HG02759 (cell line): ENCODE results near the gene MLN.
"Not testable (repeated sequence)": the region's sequence is repeated elsewhere in the genome, so short reads cannot be mapped to it uniquely, and the experiment has no call there.

ENCODE experiments used
- ATAC-seq: cut with Tn5 transposase; IDR thresholded peaks from one replicate; pipeline ENCODE4 v1.9.1; 2021; ENCODE audit warnings: mild to moderate bottlenecking, moderate library complexity; ENCODE audit not compliant: unreplicated experiment

MLN gene

DNA sequence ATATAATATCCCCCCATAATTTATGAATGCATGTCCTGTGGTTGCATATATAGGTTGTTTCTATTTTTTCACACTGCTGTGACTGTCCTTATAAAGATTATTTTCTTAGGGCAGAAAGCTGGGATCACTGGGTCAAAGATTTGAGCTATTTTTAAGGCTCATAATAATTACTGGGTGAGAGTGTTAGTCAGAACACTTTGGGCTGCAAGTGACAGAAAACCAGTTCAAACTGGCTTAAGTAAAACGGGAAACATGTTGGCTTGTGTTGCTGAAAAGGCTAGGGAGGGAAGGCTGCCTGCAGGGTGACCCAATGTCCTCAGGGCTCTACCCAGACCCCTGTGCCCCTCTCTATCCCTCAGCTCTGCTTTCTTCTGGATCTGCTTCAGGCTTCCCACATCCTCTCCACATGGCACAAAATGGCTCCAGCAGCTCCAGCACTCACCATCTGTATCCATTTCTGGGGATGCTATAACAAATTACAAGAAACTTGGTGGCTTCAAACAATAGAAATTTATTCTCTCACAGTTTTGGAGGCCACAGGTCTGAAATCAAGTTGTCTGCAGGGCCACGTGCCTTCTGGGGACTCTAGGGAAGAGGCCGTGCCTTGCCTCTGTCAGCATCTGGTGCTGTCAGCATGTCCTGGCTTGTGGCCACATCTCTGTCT is 33.1 kb upstream of the MLN start:
- ATAC-seq = no peak

DNA sequence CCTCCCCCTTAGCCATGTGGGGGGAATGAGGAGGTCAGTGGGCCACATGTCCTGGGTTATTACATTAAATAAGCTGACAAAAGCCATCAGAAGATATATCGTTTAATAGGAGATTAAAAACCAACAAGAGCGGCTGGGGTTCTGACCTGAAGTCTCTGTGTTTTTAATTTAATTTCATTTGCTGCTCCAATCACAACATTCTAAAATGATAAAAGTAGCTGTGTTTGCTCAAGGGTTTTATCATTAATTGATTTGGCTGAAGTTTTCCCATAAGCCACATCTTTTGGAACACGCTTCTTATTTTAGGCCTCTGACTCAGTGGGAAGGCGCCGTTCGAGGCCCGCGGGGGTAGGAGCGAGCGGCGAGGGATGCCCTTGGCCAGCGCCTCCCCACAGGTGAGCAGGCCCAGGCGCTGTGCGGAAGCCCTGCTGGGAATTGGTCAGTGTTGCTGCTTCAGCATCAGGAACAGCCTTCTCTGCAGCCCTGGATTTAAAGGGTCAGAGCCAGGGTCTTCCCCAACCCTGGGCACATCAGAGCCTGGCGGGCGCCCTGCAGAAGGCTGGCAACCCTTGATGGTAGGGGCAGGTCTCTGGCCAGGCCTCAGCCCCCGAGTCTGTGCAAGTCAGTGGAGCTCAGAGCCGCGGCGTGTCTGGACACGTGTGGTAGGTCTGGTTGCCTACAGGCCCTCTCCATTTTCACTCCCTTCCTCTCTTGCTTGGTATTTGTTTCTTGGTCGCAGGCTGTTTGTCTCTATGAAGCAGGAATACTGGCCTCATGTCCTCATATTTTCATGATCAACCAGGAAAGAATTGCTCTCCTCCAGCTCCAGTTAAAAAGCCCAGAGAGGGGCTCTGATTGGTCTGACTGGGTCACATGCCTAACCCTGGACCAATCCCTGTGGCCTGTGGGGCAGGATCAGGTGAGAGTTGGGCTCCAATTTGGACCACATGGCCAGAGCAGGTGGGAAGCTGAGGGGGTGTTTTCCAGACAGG is 30.9 kb upstream of the MLN start:
- ATAC-seq = no peak

GRCh38 chr6:33833599-33833998 is 29.8 kb upstream of the MLN start:
- ATAC-seq = no peak

DNA sequence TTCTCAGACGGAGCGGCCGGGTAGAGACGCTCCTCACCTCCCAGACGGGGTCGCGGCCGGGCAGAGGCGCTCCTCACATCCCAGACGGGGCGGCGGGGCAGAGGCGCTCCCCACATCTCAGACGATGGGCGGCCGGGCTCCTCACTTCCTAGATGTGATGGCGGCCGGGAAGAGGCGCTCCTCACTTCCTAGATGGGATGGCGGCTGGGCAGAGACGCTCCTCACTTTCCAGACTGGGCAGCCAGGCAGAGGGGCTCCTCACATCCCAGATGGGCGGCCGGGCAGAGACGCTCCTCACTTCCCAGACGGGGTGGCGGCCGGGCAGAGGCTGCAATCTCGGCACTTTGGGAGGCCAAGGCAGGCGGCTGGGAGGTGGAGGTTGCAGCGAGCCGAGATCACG is 29.0 kb upstream of the MLN start:
- ATAC-seq = not testable (repeated sequence)

- not testable (repeated sequence) for ATAC-seq
Measured at GRCh38 chr6:33831725-33832124, 27.9 kb upstream of the MLN start.

DNA sequence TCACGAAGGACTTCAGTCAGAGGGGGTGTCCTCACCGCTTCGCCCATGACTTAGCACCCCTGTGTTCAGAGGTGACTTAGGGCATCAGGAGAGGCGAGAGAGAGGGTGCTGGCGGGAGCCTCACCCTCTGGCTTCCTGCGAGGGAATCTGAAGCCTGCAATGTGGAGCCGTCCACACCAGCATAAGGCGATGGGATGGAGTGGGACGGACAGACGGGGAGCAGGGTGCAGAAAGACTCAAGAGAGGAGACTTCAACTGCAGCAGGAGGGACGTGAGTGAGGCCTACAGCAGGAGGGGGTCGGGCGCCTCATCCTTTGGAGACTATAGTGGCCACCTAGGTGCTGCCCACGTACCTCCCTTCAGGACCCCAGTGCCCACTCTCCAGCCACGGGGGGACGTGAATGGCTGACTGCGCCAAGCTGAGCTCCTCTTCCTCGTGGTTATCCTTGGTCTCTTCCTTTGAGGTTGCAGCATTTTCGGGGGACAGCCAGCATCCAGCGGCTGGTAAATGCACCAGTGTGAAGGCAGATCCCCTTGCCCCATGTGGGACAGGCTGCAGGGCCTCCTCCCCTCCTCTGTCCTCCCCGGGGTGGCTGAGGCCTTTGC is 26.9 kb upstream of the MLN start:
- no peak for ATAC-seq

GRCh38 chr6:33828764-33829731 is 25.2 kb upstream of the MLN start:
- ATAC-seq = no peak

DNA sequence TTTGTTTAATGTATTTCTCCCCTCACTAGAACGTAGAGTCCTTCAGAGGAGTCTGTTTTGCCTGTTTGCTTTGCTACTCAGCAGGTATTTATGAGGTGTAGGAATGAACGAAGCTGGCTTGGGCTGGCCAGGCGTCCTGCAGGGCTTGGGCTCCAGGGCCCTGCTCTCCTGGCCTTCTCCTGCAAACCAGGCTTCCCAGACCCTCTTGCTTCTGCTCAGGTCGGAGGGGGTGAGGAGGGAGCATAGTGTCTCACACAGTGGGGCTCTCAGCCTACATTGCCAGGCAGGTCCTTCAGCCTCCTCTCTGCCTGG is 24.6 kb upstream of the MLN start:
- no peak for ATAC-seq

- no peak for ATAC-seq
Measured at GRCh38 chr6:33827546-33828451, 24.0 kb upstream of the MLN start.

- ATAC-seq = no peak
Measured at GRCh38 chr6:33826537-33826936, 22.7 kb upstream of the MLN start.

GRCh38 chr6:33824461-33825154 is 20.8 kb upstream of the MLN start:
- ATAC-seq = no peak

DNA sequence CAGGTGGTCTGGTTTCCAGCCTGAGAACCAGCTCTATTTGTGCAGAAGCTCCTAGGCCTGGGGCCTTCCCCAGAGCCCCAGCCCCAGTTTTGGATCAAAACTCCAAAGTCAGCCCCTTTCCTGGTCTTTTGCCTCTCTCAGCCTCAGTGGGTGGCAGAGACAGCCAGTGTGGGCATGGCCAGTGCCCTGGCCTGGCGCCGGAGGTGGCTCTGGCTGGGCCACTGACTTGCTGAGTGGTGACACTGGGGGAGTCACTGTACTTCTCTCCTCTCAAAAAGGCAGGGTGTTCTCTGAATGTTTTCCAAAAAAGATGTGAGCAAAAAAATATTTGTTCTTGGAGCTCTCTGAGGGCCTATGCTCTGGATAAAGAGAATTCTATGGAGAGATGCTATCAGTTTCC is 20.0 kb upstream of the MLN start:
- ATAC-seq = no peak

- ATAC-seq = no peak
Measured at GRCh38 chr6:33822575-33823395, 19.0 kb upstream of the MLN start.

- ATAC-seq = no peak
Measured at GRCh38 chr6:33820784-33821520, 17.1 kb upstream of the MLN start.

DNA sequence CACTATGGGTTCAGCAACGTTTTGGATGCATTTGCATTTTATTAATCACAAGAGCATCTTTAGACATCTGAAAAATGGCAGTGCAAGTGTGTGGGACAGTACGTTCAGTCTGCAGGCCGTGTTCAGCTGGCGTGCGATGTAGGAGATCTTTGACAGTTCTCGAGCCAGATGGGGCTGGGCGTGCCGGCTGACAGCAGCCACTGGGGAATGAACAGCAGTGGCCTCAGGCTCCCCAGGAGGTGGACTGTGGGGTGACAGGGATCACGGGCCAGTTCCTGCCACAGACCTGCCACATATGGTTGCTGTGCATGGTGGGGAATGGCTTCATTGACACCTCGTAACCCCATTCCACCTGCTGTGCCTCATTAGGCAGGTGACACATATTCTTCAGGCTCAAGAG is 16.4 kb upstream of the MLN start:
- no peak for ATAC-seq

- no peak for ATAC-seq
Measured at GRCh38 chr6:33819021-33819420, 15.2 kb upstream of the MLN start.

DNA sequence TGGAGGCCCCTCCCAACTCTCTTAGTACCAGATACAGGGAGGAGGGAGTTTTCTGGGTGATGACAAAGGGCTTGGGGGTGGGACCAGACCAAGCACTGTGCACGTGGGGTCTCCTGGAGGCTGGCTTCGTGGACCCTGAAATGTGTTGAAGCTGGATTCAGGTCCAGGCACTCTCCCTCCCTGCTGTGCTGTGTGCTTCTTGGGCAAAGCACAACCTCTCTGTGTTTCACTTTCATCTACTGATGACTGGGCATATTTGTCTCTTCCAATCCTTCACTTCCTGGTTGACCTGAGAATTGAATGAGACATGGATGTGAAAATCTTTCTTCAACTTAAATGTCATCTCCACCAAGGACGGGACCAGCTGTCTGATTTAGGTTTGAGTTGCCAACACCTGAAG is 14.5 kb upstream of the MLN start:
- ATAC-seq = no peak

- no peak for ATAC-seq
Measured at GRCh38 chr6:33817489-33817888, 13.7 kb upstream of the MLN start.
